A673 (cell line): ENCODE data around the gene CPEB4. TPM values are rescaled to one million over a fixed set of nuclear protein-coding genes. Genes with fewer than 3 reads are reported as not detected.

Experiments
- BruUV-seq: library from RNA; stranded (reverse); fragments of 400-500 nt; replicated peaks from 2 replicates; lab custom pipeline; 2021; lab: Mats Ljungman, UMichigan
- CTCF ChIA-PET: fragments of 300-600 bp; sonication (Branson Sonifier 250); formaldehyde crosslinking; loops from one replicate; lab custom pipeline; 2022; ENCODE audit warnings: antibody characterized with exemption; lab: Charles Lee
- POLR2A ChIA-PET: fragments of 300-600 bp; sonication (Branson Sonifier 250); formaldehyde crosslinking; loops from one replicate; lab custom pipeline; 2022; ENCODE audit warnings: antibody characterized with exemption; ENCODE audit not compliant: low non-redundant PET; lab: Charles Lee
- DNase-seq: peaks from one replicate; pipeline ENCODE4 v3.0.0-alpha.2; 2015; ENCODE audit warnings: low spot score
- H3K27ac ChIP-seq: fragments of 200-600 bp; sonication (generic); 2 replicates; pipeline ENCODE4 v1.5.1; 2016; ENCODE audit warnings: mixed run types, low read depth, mild to moderate bottlenecking, mixed read lengths, antibody characterized with exemption, low read length; ENCODE audit not compliant: poor library complexity, severe bottlenecking
- H3K27me3 ChIP-seq: fragments of 200-600 bp; sonication (generic); replicated peaks from 2 replicates; pipeline ENCODE4 v1.6.1; 2017; ENCODE audit warnings: mixed run types, low read depth, mild to moderate bottlenecking, mixed read lengths, antibody characterized with exemption, low read length; ENCODE audit not compliant: insufficient read depth, poor library complexity
- H3K36me3 ChIP-seq: fragments of 200-600 bp; sonication (generic); 2 replicates; pipeline ENCODE4 v1.6.1; 2016; ENCODE audit warnings: mixed run types, mild to moderate bottlenecking, mixed read lengths, antibody characterized with exemption, low read length; ENCODE audit not compliant: insufficient read depth, poor library complexity, severe bottlenecking
- H3K4me1 ChIP-seq: fragments of 200-600 bp; sonication (generic); 2 replicates; pipeline ENCODE4 v1.6.1; 2017; ENCODE audit warnings: mixed run types, mild to moderate bottlenecking, mixed read lengths, antibody characterized with exemption, low read length; ENCODE audit not compliant: insufficient read depth, poor library complexity, severe bottlenecking
- H3K4me3 ChIP-seq: fragments of 200-600 bp; sonication (generic); 2 replicates; pipeline ENCODE4 v1.5.1; 2016; ENCODE audit warnings: low read depth, mixed run types, mild to moderate bottlenecking, mixed read lengths, low read length; ENCODE audit not compliant: poor library complexity, severe bottlenecking
- H3K9me3 ChIP-seq: fragments of 200-600 bp; sonication (generic); 2 replicates; pipeline ENCODE4 v1.6.1; 2016; ENCODE audit warnings: mixed run types, low read depth, mild to moderate bottlenecking, mixed read lengths, antibody characterized with exemption, low read length; ENCODE audit not compliant: poor library complexity, severe bottlenecking
- EZH2 ChIP-seq: fragments of 200-600 bp; sonication (generic); IDR thresholded peaks from 2 replicates; pipeline ENCODE4 v1.6.1; 2017; ENCODE audit warnings: borderline replicate concordance, low read depth, mild to moderate bottlenecking, mixed read lengths, antibody characterized with exemption, low read length; ENCODE audit not compliant: poor library complexity, severe bottlenecking
- intact Hi-C: fragments of 100-400 bp; cut with micrococcal nuclease; formaldehyde crosslinking; loops from one replicate; pipeline ENCODE4 v1.10.0; 2022; ENCODE audit not compliant: unreplicated experiment
- total RNA-seq: library from RNA; stranded (reverse); gene quantifications from 2 replicates; pipeline ENCODE4 v1.2.3, GENCODE V29; 2021
- TF ChIP-seq, protein P1 (sequence below): fragments of 300-800, 200-600 bp; sonication (generic); conservative IDR thresholded peaks from 2 replicates; pipeline ENCODE4 v1.5.1; 2017; ENCODE audit warnings: low read depth, mild to moderate bottlenecking, antibody characterized with exemption, low read length, moderate library complexity, mixed read lengths

Gene CPEB4
- total RNA-seq, 1 experiment from 2014 or later, result 1.6 TPM

DNA sequence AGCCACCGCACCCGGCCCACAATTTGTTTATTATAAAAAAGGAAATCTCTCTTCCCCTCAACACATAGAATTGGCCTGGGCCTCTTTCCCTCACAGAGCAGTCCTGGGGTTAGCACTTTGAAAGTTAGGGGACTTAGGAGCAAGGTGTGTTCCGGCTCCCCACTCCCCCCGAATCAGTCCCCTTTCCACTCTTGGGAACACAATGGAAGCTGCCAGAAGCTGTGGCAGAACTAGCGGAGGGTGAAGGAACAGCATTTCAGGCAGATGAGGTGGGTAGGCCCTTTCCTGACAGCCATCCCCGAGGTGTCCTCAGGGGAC lies 84.4 kb downstream of the CPEB4 start:
- H3K36me3 ChIP-seq, result no peaks in the 10 kb centered on the region
- no peaks in the 10 kb centered on the region for H3K27me3 ChIP-seq
- no TSS peak for BruUV-seq
- no peaks in the 10 kb centered on the region for H3K4me1 ChIP-seq
- intact Hi-C loops, result no loop called here
- POLR2A ChIA-PET, result interaction anchor here (1.1 kb wide), 1 partner anchor 10 kb away, joined by 4 read pairs; no protein-coding TSS in a partner anchor
- DNase-seq, result no peak
- CTCF ChIA-PET, result interaction anchor here (1.1 to 1.4 kb wide), 2 partner anchors 47 to 354 kb away, joined by 4 to 8 read pairs; no protein-coding TSS in a partner anchor
- no peak overlapping the region for H3K27ac ChIP-seq
- H3K9me3 ChIP-seq, result no peaks in the 10 kb centered on the region
- no peak overlapping the region for H3K4me3 ChIP-seq
- no peak for TF ChIP-seq EZH2
- TF ChIP-seq, protein P1, sequence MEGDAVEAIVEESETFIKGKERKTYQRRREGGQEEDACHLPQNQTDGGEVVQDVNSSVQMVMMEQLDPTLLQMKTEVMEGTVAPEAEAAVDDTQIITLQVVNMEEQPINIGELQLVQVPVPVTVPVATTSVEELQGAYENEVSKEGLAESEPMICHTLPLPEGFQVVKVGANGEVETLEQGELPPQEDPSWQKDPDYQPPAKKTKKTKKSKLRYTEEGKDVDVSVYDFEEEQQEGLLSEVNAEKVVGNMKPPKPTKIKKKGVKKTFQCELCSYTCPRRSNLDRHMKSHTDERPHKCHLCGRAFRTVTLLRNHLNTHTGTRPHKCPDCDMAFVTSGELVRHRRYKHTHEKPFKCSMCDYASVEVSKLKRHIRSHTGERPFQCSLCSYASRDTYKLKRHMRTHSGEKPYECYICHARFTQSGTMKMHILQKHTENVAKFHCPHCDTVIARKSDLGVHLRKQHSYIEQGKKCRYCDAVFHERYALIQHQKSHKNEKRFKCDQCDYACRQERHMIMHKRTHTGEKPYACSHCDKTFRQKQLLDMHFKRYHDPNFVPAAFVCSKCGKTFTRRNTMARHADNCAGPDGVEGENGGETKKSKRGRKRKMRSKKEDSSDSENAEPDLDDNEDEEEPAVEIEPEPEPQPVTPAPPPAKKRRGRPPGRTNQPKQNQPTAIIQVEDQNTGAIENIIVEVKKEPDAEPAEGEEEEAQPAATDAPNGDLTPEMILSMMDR, result no peak

DNA sequence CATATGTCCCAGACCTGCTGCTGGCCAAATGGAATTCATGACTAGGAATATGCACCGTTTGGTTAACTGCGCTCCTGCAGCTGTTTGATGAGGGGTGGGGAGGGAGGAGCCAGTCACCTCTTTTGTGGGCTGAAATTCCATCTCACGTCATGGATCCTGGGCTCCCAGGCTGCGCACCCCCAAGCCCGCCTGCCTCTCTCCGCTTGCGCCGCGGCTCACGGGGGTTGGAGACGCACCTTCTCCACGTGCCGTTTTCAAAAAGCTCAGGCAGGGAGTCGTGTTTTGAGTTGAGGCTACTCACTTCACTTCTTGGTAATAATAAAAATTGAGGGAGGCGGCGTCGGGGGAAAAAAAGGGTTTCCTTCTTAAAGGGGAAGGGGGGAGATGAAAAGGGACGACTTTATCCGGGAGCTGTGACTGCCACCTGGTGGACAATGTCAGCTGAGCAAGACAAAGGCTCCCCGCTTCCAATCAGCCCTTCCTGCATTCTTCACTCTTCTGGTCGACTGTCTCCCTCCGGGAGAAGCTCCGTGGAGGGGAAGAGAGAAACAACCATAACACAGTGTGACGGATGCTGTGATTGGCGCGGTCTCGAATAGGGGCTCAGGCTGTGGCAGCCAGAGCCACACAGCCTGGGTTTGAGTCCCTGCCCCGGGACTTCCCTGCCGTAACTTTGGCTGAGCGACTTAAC lies 84.9 kb downstream of the CPEB4 start:
- Histone ChIP-seq H3K9me3 (no peaks in the 10 kb centered on the region), H3K4me1 (no peaks in the 10 kb centered on the region), H3K27me3 (no peaks in the 10 kb centered on the region), H3K27ac (no peak overlapping the region), H3K36me3 (no peaks in the 10 kb centered on the region), H3K4me3 (peak overlapping the region; percentile 31)
- TF ChIP-seq EZH2, result no peak
- TF ChIP-seq, protein P1, result peak; percentile 79
- CTCF ChIA-PET, result interaction anchor here (0.7 to 1.4 kb wide), 5 partner anchors 21 to 357 kb away, joined by 3 to 8 read pairs (median 4); no protein-coding TSS in a partner anchor
- DNase-seq, result peak; percentile 72
- no TSS peak for BruUV-seq
- POLR2A ChIA-PET, result interaction anchor here (1.1 kb wide), 1 partner anchor 11 kb away, joined by 4 read pairs; no protein-coding TSS in a partner anchor
- intact Hi-C loops, result loop anchor here (1.0 kb wide), 1 partner anchor 354 kb away; no protein-coding TSS in a partner anchor

DNA sequence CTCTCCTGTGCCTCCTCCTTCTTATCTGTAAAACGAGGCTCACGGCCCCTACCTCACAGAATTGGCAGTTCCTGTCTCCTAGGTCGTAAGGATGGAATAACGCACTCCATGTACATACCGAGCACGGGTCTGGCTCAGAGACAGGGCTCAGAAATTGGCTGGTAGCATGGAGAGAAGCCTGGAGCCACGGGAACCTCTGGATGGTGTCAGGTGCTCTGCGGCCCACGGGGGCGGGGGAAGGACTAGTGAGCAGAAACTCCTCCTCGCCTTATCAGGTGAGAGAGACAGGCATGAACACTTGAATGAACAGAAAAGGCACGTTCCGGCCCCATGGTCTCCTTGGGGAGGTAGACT lies 85.4 kb downstream of the CPEB4 start:
- intact Hi-C loops, result loop anchor here (1.0 kb wide), 1 partner anchor 354 kb away; no protein-coding TSS in a partner anchor
- BruUV-seq, result no TSS peak
- no peaks in the 10 kb centered on the region for H3K27me3 ChIP-seq
- no peaks in the 10 kb centered on the region for H3K9me3 ChIP-seq
- DNase-seq, result no peak
- CTCF ChIA-PET, result interaction anchor here (0.7 to 1.4 kb wide), 5 partner anchors 21 to 358 kb away, joined by 3 to 8 read pairs (median 4); no protein-coding TSS in a partner anchor
- no peak overlapping the region for H3K27ac ChIP-seq
- TF ChIP-seq, protein P1, result no peak
- no peak for TF ChIP-seq EZH2
- H3K4me1 ChIP-seq, result no peaks in the 10 kb centered on the region
- no peaks in the 10 kb centered on the region for H3K36me3 ChIP-seq
- POLR2A ChIA-PET, result no interaction called here
- H3K4me3 ChIP-seq, result peak overlapping the region; percentile 31
